SK-N-SH treated with all-trans-retinoic acid at 6 μM for 48 hours (cell line): ENCODE measurements around the gene SASH1.

ENCODE experiments used
- ATAC-seq: fragments of 200-7000 bp; cut with Tn5 transposase; 3 replicates; pipeline ENCODE4 v1.9.1; 2020; ENCODE audit warnings: mild to moderate bottlenecking, moderate library complexity
- ARNTL ChIP-seq: fragments of 450-650 bp; formaldehyde crosslinking; IDR thresholded peaks from 2 replicates; pipeline ENCODE4 v1.5.0; 2020; ENCODE audit warnings: low read depth, mild to moderate bottlenecking, moderate library complexity, borderline replicate concordance
- BACH2 ChIP-seq: fragments of 250-450 bp; sonication (Bioruptor Pico); IDR thresholded peaks from 2 replicates; pipeline ENCODE4 v1.9.0; 2021; ENCODE audit warnings: mild to moderate bottlenecking, borderline replicate concordance
- CREB5 ChIP-seq: fragments of 250-450 bp; sonication (Bioruptor Pico); IDR thresholded peaks from 2 replicates; pipeline ENCODE4 v1.5.1; 2020; ENCODE audit warnings: low read depth, mild to moderate bottlenecking, moderate library complexity
- CSDC2 ChIP-seq: fragments of 250-450 bp; sonication (Bioruptor Pico); IDR thresholded peaks from 2 replicates; pipeline ENCODE4 v1.5.0; 2020; ENCODE audit warnings: mild to moderate bottlenecking, moderate library complexity
- CSRNP3 ChIP-seq: fragments of 250-450 bp; sonication (Bioruptor Pico); IDR thresholded peaks from 2 replicates; pipeline ENCODE4 v1.5.1; 2021; ENCODE audit warnings: mild to moderate bottlenecking, moderate library complexity
- ESRRG ChIP-seq: fragments of 250-450 bp; sonication (Bioruptor Pico); IDR thresholded peaks from 2 replicates; pipeline ENCODE4 v1.6.1; 2021; ENCODE audit warnings: mild to moderate bottlenecking
- GLIS3 ChIP-seq: fragments of 250-450 bp; sonication (Bioruptor Pico); IDR thresholded peaks from 2 replicates; pipeline ENCODE4 v1.5.0; 2020; ENCODE audit warnings: mild to moderate bottlenecking, moderate library complexity
- ISL1 ChIP-seq: fragments of 250-450 bp; sonication (Bioruptor Pico); IDR thresholded peaks from 2 replicates; pipeline ENCODE4 v2.1.2; 2022; ENCODE audit warnings: mild to moderate bottlenecking, moderate library complexity
- OSR1 ChIP-seq: fragments of 250-450 bp; sonication (Bioruptor Pico); IDR thresholded peaks from 2 replicates; pipeline ENCODE4 v1.8.0; 2022; ENCODE audit warnings: moderate library complexity, mild to moderate bottlenecking, inconsistent platforms
- PPARA ChIP-seq: fragments of 250-450 bp; sonication (Bioruptor Pico); IDR thresholded peaks from 2 replicates; pipeline ENCODE4 v1.5.0; 2020; ENCODE audit warnings: mild to moderate bottlenecking, borderline replicate concordance
- RARB ChIP-seq: fragments of 250-450 bp; sonication (Bioruptor Pico); IDR thresholded peaks from 2 replicates; pipeline ENCODE4 v1.8.0; 2021; ENCODE audit warnings: mild to moderate bottlenecking, moderate library complexity
- SNAI2 ChIP-seq: fragments of 250-450 bp; sonication (Bioruptor Pico); IDR thresholded peaks from 2 replicates; pipeline ENCODE4 v1.5.0; 2020; ENCODE audit warnings: mild to moderate bottlenecking, moderate library complexity
- TCF4 ChIP-seq: fragments of 250-450 bp; sonication (Bioruptor Pico); IDR thresholded peaks from 2 replicates; pipeline ENCODE4 v1.8.0; 2021; ENCODE audit warnings: mild to moderate bottlenecking, moderate library complexity, borderline replicate concordance
- TOX ChIP-seq: fragments of 250-450 bp; sonication (Bioruptor Pico); IDR thresholded peaks from 2 replicates; pipeline ENCODE4 v1.8.0; 2021; ENCODE audit warnings: mild to moderate bottlenecking, moderate library complexity, borderline replicate concordance
- ZC3H10 ChIP-seq: fragments of 250-450 bp; sonication (Bioruptor Pico); IDR thresholded peaks from 2 replicates; pipeline ENCODE4 v1.5.1; 2021; ENCODE audit warnings: mild to moderate bottlenecking, moderate library complexity
- ZFP3 ChIP-seq: fragments of 250-450 bp; sonication (Bioruptor Pico); IDR thresholded peaks from 2 replicates; pipeline ENCODE4 v1.5.0; 2020; ENCODE audit warnings: mild to moderate bottlenecking, moderate library complexity
- ZFP30 ChIP-seq: fragments of 450-650 bp; formaldehyde crosslinking; IDR thresholded peaks from 2 replicates; pipeline ENCODE4 v1.5.0; 2022; ENCODE audit warnings: mild to moderate bottlenecking, moderate library complexity
- ZNF565 ChIP-seq: fragments of 450-650 bp; formaldehyde crosslinking; conservative IDR thresholded peaks from 2 replicates; pipeline ENCODE4 v1.5.0; 2020; ENCODE audit warnings: low read depth, mild to moderate bottlenecking, moderate library complexity
- ZNF70 ChIP-seq: fragments of 450-650 bp; formaldehyde crosslinking; IDR thresholded peaks from 2 replicates; pipeline ENCODE4 v1.5.0; 2020; ENCODE audit warnings: mild to moderate bottlenecking, moderate library complexity
- ZNF8 ChIP-seq: fragments of 450-650 bp; formaldehyde crosslinking; IDR thresholded peaks from 2 replicates; pipeline ENCODE4 v1.5.0; 2020; ENCODE audit warnings: mild to moderate bottlenecking, moderate library complexity
- TF ChIP-seq, protein P1 (sequence below): fragments of 250-450 bp; sonication (Bioruptor Pico); IDR thresholded peaks from 2 replicates; pipeline ENCODE4 v1.5.0; 2020; ENCODE audit warnings: mild to moderate bottlenecking, moderate library complexity
- TF ChIP-seq, protein P2 (sequence below): fragments of 250-450 bp; sonication (Bioruptor Pico); IDR thresholded peaks from 2 replicates; pipeline ENCODE4 v1.8.0; 2021; ENCODE audit warnings: low read depth, mild to moderate bottlenecking, moderate library complexity, borderline replicate concordance

Gene SASH1

GRCh38 chr6:148516217-148516616 is 173.6 kb downstream of the SASH1 start:
- no peak for ATAC-seq
- no peak for TF ChIP-seq RARB (CRISPR knock-in tag)
- no peak for TF ChIP-seq OSR1 (CRISPR knock-in tag)
- TF ChIP-seq ARNTL (CRISPR knock-in tag) = no peak
- no peak for TF ChIP-seq GLIS3 (CRISPR knock-in tag)
- TF ChIP-seq, protein P1, sequence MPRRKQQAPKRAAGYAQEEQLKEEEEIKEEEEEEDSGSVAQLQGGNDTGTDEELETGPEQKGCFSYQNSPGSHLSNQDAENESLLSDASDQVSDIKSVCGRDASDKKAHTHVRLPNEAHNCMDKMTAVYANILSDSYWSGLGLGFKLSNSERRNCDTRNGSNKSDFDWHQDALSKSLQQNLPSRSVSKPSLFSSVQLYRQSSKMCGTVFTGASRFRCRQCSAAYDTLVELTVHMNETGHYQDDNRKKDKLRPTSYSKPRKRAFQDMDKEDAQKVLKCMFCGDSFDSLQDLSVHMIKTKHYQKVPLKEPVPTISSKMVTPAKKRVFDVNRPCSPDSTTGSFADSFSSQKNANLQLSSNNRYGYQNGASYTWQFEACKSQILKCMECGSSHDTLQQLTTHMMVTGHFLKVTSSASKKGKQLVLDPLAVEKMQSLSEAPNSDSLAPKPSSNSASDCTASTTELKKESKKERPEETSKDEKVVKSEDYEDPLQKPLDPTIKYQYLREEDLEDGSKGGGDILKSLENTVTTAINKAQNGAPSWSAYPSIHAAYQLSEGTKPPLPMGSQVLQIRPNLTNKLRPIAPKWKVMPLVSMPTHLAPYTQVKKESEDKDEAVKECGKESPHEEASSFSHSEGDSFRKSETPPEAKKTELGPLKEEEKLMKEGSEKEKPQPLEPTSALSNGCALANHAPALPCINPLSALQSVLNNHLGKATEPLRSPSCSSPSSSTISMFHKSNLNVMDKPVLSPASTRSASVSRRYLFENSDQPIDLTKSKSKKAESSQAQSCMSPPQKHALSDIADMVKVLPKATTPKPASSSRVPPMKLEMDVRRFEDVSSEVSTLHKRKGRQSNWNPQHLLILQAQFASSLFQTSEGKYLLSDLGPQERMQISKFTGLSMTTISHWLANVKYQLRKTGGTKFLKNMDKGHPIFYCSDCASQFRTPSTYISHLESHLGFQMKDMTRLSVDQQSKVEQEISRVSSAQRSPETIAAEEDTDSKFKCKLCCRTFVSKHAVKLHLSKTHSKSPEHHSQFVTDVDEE = no peak
- no peak for TF ChIP-seq BACH2
- TF ChIP-seq ESRRG (CRISPR knock-in tag) = no peak
- no peak for TF ChIP-seq ZFP30 (CRISPR knock-in tag)
- TF ChIP-seq ZNF8 (CRISPR knock-in tag) = no peak
- no peak for TF ChIP-seq CSRNP3 (CRISPR knock-in tag)
- TF ChIP-seq CSDC2 (CRISPR knock-in tag) = no peak

DNA sequence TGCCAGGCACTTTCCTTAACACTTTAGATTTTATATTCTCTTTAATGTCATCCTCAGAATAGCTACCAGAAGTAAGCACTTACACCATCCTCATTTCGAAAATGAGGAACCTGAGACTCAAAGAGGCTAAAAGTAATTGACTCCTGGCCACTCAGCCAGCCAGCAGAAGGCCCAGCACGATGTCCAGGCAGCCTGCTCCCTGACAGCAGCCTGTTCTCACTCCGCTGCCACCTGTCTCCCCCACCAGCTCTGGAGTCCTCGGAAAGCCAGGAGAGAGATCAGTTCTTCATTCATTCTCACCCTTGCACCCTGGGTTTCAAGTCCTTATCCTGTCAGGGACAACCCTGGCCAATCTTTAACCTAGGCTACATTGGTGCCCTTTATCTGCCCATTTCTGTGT is 174.0 kb downstream of the SASH1 start:
- ATAC-seq = no peak
- TF ChIP-seq ZFP30 (CRISPR knock-in tag) = no peak
- TF ChIP-seq OSR1 (CRISPR knock-in tag) = no peak
- TF ChIP-seq CSDC2 (CRISPR knock-in tag) = no peak
- TF ChIP-seq TCF4 (CRISPR knock-in tag) = no peak
- no peak for TF ChIP-seq ZNF70 (CRISPR knock-in tag)
- no peak for TF ChIP-seq ESRRG (CRISPR knock-in tag)
- no peak for TF ChIP-seq ARNTL (CRISPR knock-in tag)

DNA sequence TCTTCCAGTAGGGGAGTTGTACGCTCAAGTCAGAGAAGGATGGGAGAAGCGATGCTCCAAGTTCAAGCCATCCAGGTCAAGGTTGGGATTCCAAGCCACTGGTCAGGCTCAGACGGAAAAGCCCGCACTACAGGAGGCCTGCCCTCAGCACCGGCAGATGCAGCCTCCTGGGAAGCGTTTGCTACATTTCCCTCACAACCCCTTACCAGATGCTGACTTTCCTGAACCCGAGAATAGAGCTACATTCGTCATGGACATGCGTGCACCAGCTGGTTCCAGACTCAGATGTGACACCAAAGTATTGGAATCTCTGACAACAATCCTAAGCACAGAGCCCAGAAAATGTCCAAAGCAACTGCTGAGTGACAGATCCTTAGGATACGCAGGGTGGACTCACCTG is 174.8 kb downstream of the SASH1 start:
- ATAC-seq = no peak
- TF ChIP-seq, protein P2, sequence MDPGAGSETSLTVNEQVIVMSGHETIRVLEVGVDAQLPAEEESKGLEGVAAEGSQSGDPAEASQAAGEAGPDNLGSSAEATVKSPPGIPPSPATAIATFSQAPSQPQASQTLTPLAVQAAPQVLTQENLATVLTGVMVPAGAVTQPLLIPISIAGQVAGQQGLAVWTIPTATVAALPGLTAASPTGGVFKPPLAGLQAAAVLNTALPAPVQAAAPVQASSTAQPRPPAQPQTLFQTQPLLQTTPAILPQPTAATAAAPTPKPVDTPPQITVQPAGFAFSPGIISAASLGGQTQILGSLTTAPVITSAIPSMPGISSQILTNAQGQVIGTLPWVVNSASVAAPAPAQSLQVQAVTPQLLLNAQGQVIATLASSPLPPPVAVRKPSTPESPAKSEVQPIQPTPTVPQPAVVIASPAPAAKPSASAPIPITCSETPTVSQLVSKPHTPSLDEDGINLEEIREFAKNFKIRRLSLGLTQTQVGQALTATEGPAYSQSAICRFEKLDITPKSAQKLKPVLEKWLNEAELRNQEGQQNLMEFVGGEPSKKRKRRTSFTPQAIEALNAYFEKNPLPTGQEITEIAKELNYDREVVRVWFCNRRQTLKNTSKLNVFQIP = no peak
- TF ChIP-seq RARB (CRISPR knock-in tag) (no peak), CREB5 (CRISPR knock-in tag) (no peak), ISL1 (CRISPR knock-in tag) (no peak), PPARA (CRISPR knock-in tag) (no peak), SNAI2 (CRISPR knock-in tag) (no peak), GLIS3 (CRISPR knock-in tag) (no peak)

GRCh38 chr6:148518511-148519156 is 176.0 kb downstream of the SASH1 start:
- no peak for ATAC-seq
- TF ChIP-seq ZNF70 (CRISPR knock-in tag) = no peak
- no peak for TF ChIP-seq OSR1 (CRISPR knock-in tag)
- no peak for TF ChIP-seq TCF4 (CRISPR knock-in tag)
- no peak for TF ChIP-seq PPARA (CRISPR knock-in tag)
- no peak for TF ChIP-seq SNAI2 (CRISPR knock-in tag)
- TF ChIP-seq ZC3H10 (CRISPR knock-in tag) = no peak
- TF ChIP-seq, protein P2 = no peak
- no peak for TF ChIP-seq ZFP3 (CRISPR knock-in tag)
- TF ChIP-seq ZNF565 (CRISPR knock-in tag) = no peak
- no peak for TF ChIP-seq ZNF8 (CRISPR knock-in tag)
- TF ChIP-seq CSDC2 (CRISPR knock-in tag) = no peak
- TF ChIP-seq TOX (CRISPR knock-in tag) = no peak
- TF ChIP-seq CREB5 (CRISPR knock-in tag) = no peak
- no peak for TF ChIP-seq ARNTL (CRISPR knock-in tag)
- no peak for TF ChIP-seq RARB (CRISPR knock-in tag)
- no peak for TF ChIP-seq ISL1 (CRISPR knock-in tag)
- TF ChIP-seq CSRNP3 (CRISPR knock-in tag) = no peak
